Occipital lobe (tissue), 2 donors: ENCODE data around the gene ANG. TPM values are rescaled to one million over a fixed set of nuclear protein-coding genes. Genes with fewer than 3 reads are reported as not detected.
"Not testable (repeated sequence)": the region's sequence is repeated elsewhere in the genome, so short reads cannot be mapped to it uniquely, and the experiment has no call there.

ENCODE experiments used
- DNase-seq: peaks from one replicate; lab custom pipeline; 2025; lab: John Stamatoyannopoulos, UW
- total RNA-seq: library from RNA; depleted of rRNA; stranded (reverse); fragments of >200 nt; gene quantifications from one replicate; pipeline ENCODE4 v1.2.3, GENCODE V29; 2014

ANG gene
- 0.16 TPM for total RNA-seq

- DNase-seq: no peak
Observed at GRCh38 chr14:20688167-20688839, at the start of gene ANG. TSS of gene ANG (plus strand) at chr14:20688764. CDS start at chr14:20693565, 4,801 bp downstream.

GRCh38 chr14:20641591-20641990 lies 47.0 kb upstream of the ANG start, which contains the start of gene OR6S1:
TSS of gene OR6S1 (minus strand) at chr14:20641691. CDS start at chr14:20641691, 0 bp downstream.
- no peak for DNase-seq

GRCh38 chr14:20642182-20642581 lies 46.4 kb upstream of the ANG start:
- no peak for DNase-seq

- not testable (repeated sequence) for DNase-seq
Observed at GRCh38 chr14:20642755-20643154, 45.8 kb upstream of the ANG start.

- DNase-seq: no peak
Observed at GRCh38 chr14:20644520-20644919, 44.0 kb upstream of the ANG start.

GRCh38 chr14:20645481-20645880 lies 43.1 kb upstream of the ANG start:
- no peak for DNase-seq

- no peak for DNase-seq
Observed at GRCh38 chr14:20652996-20653975, 35.3 kb upstream of the ANG start.

GRCh38 chr14:20655851-20656250 lies 32.7 kb upstream of the ANG start:
- no peak for DNase-seq

GRCh38 chr14:20656274-20656673 lies 32.3 kb upstream of the ANG start:
- DNase-seq: no peak

- no peak for DNase-seq
Observed at GRCh38 chr14:20657216-20658211, 31.1 kb upstream of the ANG start.

GRCh38 chr14:20658246-20658645 lies 30.3 kb upstream of the ANG start:
- DNase-seq: no peak

GRCh38 chr14:20659336-20659735 lies 29.2 kb upstream of the ANG start:
- no peak for DNase-seq

- DNase-seq: no peak
Observed at GRCh38 chr14:20659813-20660395, 28.7 kb upstream of the ANG start.

- no peak for DNase-seq
Observed at GRCh38 chr14:20661197-20661596, 27.4 kb upstream of the ANG start.

GRCh38 chr14:20662968-20663732 lies 25.4 kb upstream of the ANG start:
- DNase-seq: no peak

GRCh38 chr14:20666400-20666961 lies 22.1 kb upstream of the ANG start:
- not testable (repeated sequence) for DNase-seq

GRCh38 chr14:20667957-20668356 lies 20.6 kb upstream of the ANG start:
- DNase-seq: no peak

GRCh38 chr14:20668969-20669368 lies 19.6 kb upstream of the ANG start:
- no peak for DNase-seq

GRCh38 chr14:20671597-20672283 lies 16.8 kb upstream of the ANG start:
- no peak for DNase-seq
